Measurements from ENCODE around the gene SENP8. TPM values are rescaled to one million over a fixed set of nuclear protein-coding genes. Genes with fewer than 3 reads are reported as not detected.
A peak's percentile ranks its signal among the peaks of the same experiment; 100 is the strongest.
"Not testable (repeated sequence)": the region's sequence is repeated elsewhere in the genome, so short reads cannot be mapped to it uniquely, and the experiment has no call there.

The SENP8 gene
- 2.7 and 4.8 TPM in 2 replicates for total RNA-seq (2014; rRNA removed; shearing (Covaris generic))

GRCh38 chr15:72118017-72118978 is at the start of gene SENP8, which contains the start of gene MYO9A:
Gene SENP8 (plus strand): TSS chr15:72118403. CDS start chr15:72139624, 21,221 bp downstream.
Gene MYO9A (minus strand): TSS chr15:72118150. CDS start chr15:72046563, 71,587 bp downstream.
- H3K36me3 ChIP-seq (replicated peaks; ENCODE audit: control insufficient read depth, insufficient read depth, low read length) = no peaks in the 10 kb centered on the region
- peak within 1 kb of the TSS; percentile 84 for H3K4me3 ChIP-seq (ENCODE audit: insufficient read depth, low read depth, low read length)
- peak; percentile 97 for DNase-seq
- no peaks in the 10 kb centered on the region for H3K27me3 ChIP-seq (ENCODE audit: control insufficient read depth, insufficient read depth, low read length)

- no peaks in the 10 kb centered on the region for H3K36me3 ChIP-seq (replicated peaks; ENCODE audit: control insufficient read depth, insufficient read depth, low read length)
- no peaks in the 10 kb centered on the region for H3K27me3 ChIP-seq (ENCODE audit: control insufficient read depth, insufficient read depth, low read length)
- DNase-seq = no peak
- no peak overlapping the region for H3K4me3 ChIP-seq (ENCODE audit: insufficient read depth, low read depth, low read length)
Observed at GRCh38 chr15:72068856-72069255, 49.3 kb upstream of the SENP8 start.

GRCh38 chr15:72070817-72071447 is 47.3 kb upstream of the SENP8 start:
- H3K36me3 ChIP-seq (replicated peaks; ENCODE audit: control insufficient read depth, insufficient read depth, low read length) = no peaks in the 10 kb centered on the region
- no peak for DNase-seq
- no peak overlapping the region for H3K4me3 ChIP-seq (ENCODE audit: insufficient read depth, low read depth, low read length)
- H3K27me3 ChIP-seq (ENCODE audit: control insufficient read depth, insufficient read depth, low read length) = no peaks in the 10 kb centered on the region

- not testable (repeated sequence) for H3K4me3 ChIP-seq (ENCODE audit: insufficient read depth, low read depth, low read length); H3K36me3 ChIP-seq (replicated peaks; ENCODE audit: control insufficient read depth, insufficient read depth, low read length); H3K27me3 ChIP-seq (ENCODE audit: control insufficient read depth, insufficient read depth, low read length); DNase-seq
Observed at GRCh38 chr15:72071448-72071825, 46.8 kb upstream of the SENP8 start.

GRCh38 chr15:72074335-72075060 is 43.7 kb upstream of the SENP8 start:
- Histone ChIP-seq H3K4me3 (ENCODE audit: insufficient read depth, low read depth, low read length) (no peak overlapping the region), H3K36me3 (replicated peaks; ENCODE audit: control insufficient read depth, insufficient read depth, low read length) (no peaks in the 10 kb centered on the region), H3K27me3 (ENCODE audit: control insufficient read depth, insufficient read depth, low read length) (no peaks in the 10 kb centered on the region)
- no peak for DNase-seq

- Histone ChIP-seq H3K27me3 (ENCODE audit: control insufficient read depth, insufficient read depth, low read length) (no peaks in the 10 kb centered on the region), H3K4me3 (ENCODE audit: insufficient read depth, low read depth, low read length) (no peak overlapping the region), H3K36me3 (replicated peaks; ENCODE audit: control insufficient read depth, insufficient read depth, low read length) (no peaks in the 10 kb centered on the region)
- no peak for DNase-seq
Observed at GRCh38 chr15:72077950-72078349, 40.3 kb upstream of the SENP8 start.

GRCh38 chr15:72078887-72079286 is 39.3 kb upstream of the SENP8 start:
- H3K36me3 ChIP-seq (replicated peaks; ENCODE audit: control insufficient read depth, insufficient read depth, low read length) = no peaks in the 10 kb centered on the region
- H3K27me3 ChIP-seq (ENCODE audit: control insufficient read depth, insufficient read depth, low read length) = no peaks in the 10 kb centered on the region
- no peak for DNase-seq
- H3K4me3 ChIP-seq (ENCODE audit: insufficient read depth, low read depth, low read length) = no peak overlapping the region

- Histone ChIP-seq H3K27me3 (ENCODE audit: control insufficient read depth, insufficient read depth, low read length) (no peaks in the 10 kb centered on the region), H3K4me3 (ENCODE audit: insufficient read depth, low read depth, low read length) (no peak overlapping the region), H3K36me3 (replicated peaks; ENCODE audit: control insufficient read depth, insufficient read depth, low read length) (no peaks in the 10 kb centered on the region)
- DNase-seq = no peak
Observed at GRCh38 chr15:72082176-72082575, 36.0 kb upstream of the SENP8 start.

GRCh38 chr15:72086010-72086697 is 32.0 kb upstream of the SENP8 start:
- no peaks in the 10 kb centered on the region for H3K36me3 ChIP-seq (replicated peaks; ENCODE audit: control insufficient read depth, insufficient read depth, low read length)
- DNase-seq = no peak
- no peaks in the 10 kb centered on the region for H3K27me3 ChIP-seq (ENCODE audit: control insufficient read depth, insufficient read depth, low read length)
- no peak overlapping the region for H3K4me3 ChIP-seq (ENCODE audit: insufficient read depth, low read depth, low read length)

- Histone ChIP-seq H3K36me3 (replicated peaks; ENCODE audit: control insufficient read depth, insufficient read depth, low read length) (no peaks in the 10 kb centered on the region), H3K4me3 (ENCODE audit: insufficient read depth, low read depth, low read length) (no peak overlapping the region), H3K27me3 (ENCODE audit: control insufficient read depth, insufficient read depth, low read length) (no peaks in the 10 kb centered on the region)
- DNase-seq = no peak
Observed at GRCh38 chr15:72086920-72087648, 31.1 kb upstream of the SENP8 start.

- DNase-seq = no peak
- no peaks in the 10 kb centered on the region for H3K36me3 ChIP-seq (replicated peaks; ENCODE audit: control insufficient read depth, insufficient read depth, low read length)
- H3K4me3 ChIP-seq (ENCODE audit: insufficient read depth, low read depth, low read length) = no peak overlapping the region
- H3K27me3 ChIP-seq (ENCODE audit: control insufficient read depth, insufficient read depth, low read length) = no peaks in the 10 kb centered on the region
Observed at GRCh38 chr15:72092006-72092405, 26.2 kb upstream of the SENP8 start.

GRCh38 chr15:72092691-72093090 is 25.5 kb upstream of the SENP8 start:
- no peak overlapping the region for H3K4me3 ChIP-seq (ENCODE audit: insufficient read depth, low read depth, low read length)
- H3K36me3 ChIP-seq (replicated peaks; ENCODE audit: control insufficient read depth, insufficient read depth, low read length) = no peaks in the 10 kb centered on the region
- DNase-seq = no peak
- no peaks in the 10 kb centered on the region for H3K27me3 ChIP-seq (ENCODE audit: control insufficient read depth, insufficient read depth, low read length)

GRCh38 chr15:72096796-72097195 is 21.4 kb upstream of the SENP8 start:
- H3K36me3 ChIP-seq (replicated peaks; ENCODE audit: control insufficient read depth, insufficient read depth, low read length) = no peaks in the 10 kb centered on the region
- no peak for DNase-seq
- H3K4me3 ChIP-seq (ENCODE audit: insufficient read depth, low read depth, low read length) = no peak overlapping the region

More at GRCh38 chr15:72096796-72097195, 21.4 kb upstream of the SENP8 start:
- H3K27me3 ChIP-seq (ENCODE audit: control insufficient read depth, insufficient read depth, low read length) = no peaks in the 10 kb centered on the region

Measured in H7 (cell line).